GM21447 (cell line): ENCODE results near the gene UBE2O.
A peak's percentile ranks its signal among the peaks of the same experiment; 100 is the strongest.

Experiments
- ATAC-seq: cut with Tn5 transposase; IDR thresholded peaks from one replicate; pipeline ENCODE4 v1.9.1; 2021; ENCODE audit not compliant: unreplicated experiment

UBE2O gene

GRCh38 chr17:76467809-76468633 is 15.1 kb upstream of the UBE2O start:
- no peak for ATAC-seq

DNA sequence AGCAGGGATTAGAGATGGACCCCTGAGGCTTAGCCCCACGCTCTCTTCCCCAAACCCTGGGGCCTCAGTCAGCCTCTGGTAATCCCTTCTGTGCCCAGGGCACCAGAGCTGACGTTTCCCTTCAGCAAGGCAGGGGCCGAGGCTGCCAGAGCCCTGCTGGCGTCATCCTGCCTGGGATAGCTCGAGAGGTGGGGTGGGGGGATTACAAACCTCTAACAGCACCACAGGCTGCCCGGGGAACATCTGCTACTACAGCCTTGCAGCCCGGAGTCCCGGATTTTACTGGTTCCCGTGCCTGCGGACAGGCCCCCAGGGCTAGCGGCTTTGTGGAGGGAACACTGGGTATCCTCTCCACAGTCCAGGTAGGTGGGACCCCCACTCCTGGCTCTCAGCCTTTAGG is 14.4 kb upstream of the UBE2O start, which contains the start of gene AANAT:
AANAT (plus strand) TSS at position 238 of the 400 bp plus-strand sequence. CDS start 1,144 bp downstream, outside the sequence.
- ATAC-seq: no peak

GRCh38 chr17:76466775-76467130 is 13.8 kb upstream of the UBE2O start:
- no peak for ATAC-seq

GRCh38 chr17:76462556-76463290 is 9.8 kb upstream of the UBE2O start:
- no peak for ATAC-seq

GRCh38 chr17:76461765-76462555 is 9.0 kb upstream of the UBE2O start:
- ATAC-seq: no peak

DNA sequence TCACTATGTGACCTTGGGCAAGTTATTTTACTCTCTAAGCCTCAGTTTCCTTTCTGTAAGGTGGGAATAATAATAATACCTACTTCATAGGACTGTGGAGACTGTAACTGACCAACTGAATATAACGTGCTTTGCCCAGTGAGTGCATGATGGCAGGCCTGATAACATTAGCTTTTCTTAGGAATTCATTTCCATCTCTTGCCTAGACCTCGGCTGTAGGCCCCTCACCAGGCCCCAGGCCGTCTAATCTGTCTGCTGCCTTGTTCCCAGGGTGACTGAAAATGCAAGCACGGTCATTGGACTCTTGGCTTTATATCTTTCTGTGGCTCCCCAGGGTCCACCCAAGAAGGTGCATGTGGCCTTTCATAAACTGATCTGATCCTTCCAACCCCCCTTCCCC is 6.7 kb upstream of the UBE2O start:
- no peak for ATAC-seq

DNA sequence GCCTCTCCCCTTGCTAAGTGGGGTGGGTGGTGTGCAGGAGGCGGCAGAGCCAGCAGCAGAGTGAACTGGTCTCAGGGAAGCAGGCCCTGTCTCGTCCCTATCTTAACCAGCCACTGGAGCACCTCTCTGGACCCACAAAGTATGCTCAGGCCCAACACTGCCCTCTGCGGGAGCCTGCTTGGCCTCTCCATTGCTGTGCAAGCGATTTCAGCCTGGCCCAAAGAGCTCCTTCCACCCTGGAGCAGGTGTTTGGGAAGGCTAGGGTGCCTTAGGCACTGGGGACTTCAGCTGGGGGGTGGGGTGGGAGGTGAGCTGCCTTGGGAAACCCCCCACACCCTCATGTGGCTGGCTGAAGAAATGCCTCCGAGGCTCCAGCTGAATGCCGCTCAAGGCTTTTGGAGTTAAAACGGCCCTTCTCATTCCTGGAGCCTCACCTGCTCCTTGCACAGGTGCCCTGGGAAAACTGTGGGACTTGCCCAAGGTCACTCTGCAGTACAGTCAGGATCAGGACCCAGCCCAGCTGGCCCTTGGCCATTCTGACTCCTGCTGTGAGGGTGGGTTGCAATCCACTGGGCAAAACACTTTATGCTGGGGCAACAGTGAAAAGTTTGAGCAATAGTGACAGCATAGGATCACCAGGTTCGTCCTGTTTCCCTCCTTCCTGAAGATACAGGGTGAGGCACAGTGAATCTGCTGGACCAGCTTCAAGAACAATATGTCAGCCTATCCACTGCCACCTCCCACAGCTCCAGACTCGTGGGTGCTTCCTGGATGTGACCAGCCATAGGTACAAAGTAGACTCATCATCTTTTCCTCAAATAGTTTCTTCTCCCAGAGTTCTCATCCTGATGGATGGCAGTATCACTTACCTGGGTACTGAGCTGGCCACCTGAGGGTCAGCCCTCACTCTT is 5.9 kb upstream of the UBE2O start:
- ATAC-seq: no peak

- no peak for ATAC-seq
Measured at GRCh38 chr17:76453431-76453743, 435 bp upstream of the UBE2O start.

- peak; percentile 33 for ATAC-seq
Measured at GRCh38 chr17:76452127-76452659, 759 bp downstream of the UBE2O start.

GRCh38 chr17:76451506-76451905 is 1.4 kb downstream of the UBE2O start:
- ATAC-seq: no peak

GRCh38 chr17:76449126-76449525 is 3.8 kb downstream of the UBE2O start:
- ATAC-seq: no peak

- no peak for ATAC-seq
Measured at GRCh38 chr17:76447931-76448652, 4.9 kb downstream of the UBE2O start.

- ATAC-seq: no peak
Measured at GRCh38 chr17:76446449-76447231, 6.3 kb downstream of the UBE2O start.

- ATAC-seq: no peak
Measured at GRCh38 chr17:76445697-76446448, 7.1 kb downstream of the UBE2O start.

DNA sequence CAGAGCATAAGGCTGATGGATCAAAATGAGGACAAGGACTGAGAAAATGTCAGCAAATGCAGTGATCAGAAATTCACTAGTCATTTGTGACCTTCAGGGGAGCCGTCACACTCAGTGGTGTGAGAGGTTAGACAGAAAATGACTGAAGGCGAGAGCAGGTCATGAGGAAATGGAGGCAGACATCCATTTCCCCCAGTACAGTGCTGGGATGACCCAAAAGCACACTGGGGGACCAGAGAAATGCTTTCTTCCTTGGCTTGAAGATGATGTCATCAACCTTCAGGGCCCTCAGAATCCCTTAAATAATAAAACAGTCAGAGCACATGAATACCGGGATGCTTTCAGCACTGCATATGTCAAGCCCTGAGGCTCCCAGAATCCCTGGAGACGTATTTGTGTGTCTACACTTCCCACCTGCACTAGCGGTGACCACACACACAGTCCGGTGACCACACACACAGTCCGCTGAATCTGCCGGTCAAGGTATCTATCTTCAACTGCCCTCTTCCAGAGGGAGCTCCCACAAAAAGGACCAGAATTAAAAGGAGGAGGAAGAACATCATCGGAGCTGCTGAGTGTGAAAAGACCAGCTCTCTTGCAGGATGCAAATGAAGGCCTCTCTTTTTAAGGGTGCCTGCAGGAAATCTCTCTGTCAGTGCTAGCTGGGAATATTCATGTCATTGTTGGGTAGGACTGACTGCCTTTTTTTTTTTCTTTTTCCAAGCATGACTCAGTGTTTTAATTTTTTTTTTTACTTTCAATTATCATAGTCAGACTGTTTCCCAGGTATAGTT is 8.2 kb downstream of the UBE2O start:
- no peak for ATAC-seq

- no peak for ATAC-seq
Measured at GRCh38 chr17:76442341-76443338, 10.3 kb downstream of the UBE2O start.
